Brain pericyte (primary cell): ENCODE results near the gene ZNF148.

ENCODE experiments used
- DNase-seq: peaks from one replicate; pipeline ENCODE4 v3.0.0-alpha.2; 2012; ENCODE audit warnings: low read depth, low spot score

The ZNF148 gene

DNA sequence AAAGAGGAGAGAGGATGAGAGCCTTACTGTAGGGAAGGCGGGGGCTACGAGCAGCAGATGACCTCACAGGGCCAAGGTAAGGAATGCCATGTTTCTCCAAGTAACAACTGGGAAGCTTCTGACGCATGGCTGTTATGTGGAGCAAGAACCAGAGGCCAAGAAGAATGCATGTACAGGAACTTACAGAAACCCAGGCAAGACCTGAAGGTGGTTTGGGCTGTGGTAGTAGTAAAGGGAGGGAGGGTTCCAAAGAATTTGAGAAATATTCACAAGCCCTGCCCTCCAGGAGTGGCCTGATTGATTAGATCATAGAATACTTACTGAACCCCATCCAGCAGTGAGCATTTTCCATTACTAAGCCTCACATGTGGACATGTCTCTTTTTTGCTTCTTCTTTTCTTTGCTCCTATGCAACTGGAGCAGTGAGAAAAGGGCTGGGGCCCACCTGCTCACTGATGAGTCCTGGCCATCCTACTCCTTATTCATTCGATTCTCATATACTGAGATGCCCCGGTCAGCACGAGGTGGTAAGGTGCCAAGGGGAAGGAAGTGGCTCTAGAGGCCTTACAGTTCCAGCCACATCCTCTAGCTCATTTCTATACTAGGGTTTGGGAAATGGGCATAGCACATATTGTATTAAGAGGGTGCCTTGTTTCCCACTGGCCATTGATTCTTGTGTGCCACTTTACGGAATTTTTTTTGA, 154.2 kb downstream of the ZNF148 start:
- DNase-seq = no peak

DNA sequence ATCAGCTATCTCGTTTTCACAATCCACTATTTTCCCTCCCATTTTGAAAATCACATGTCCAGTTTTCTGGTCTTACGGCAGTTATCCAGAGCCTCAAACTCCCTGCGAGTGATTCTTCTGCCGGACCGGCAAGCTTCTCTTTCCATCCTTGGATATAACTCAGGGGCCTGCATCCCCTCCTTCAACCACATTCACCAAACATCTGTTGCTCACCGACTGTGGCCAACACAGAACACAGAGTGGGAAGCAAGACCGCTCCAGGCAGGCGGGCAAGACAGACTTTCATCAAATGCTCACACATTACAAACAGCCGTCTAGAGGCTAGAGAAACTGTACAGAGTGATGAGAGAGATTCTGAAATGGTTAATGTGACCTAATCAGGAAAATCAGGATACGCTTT, 154.9 kb downstream of the ZNF148 start:
- no peak for DNase-seq

DNA sequence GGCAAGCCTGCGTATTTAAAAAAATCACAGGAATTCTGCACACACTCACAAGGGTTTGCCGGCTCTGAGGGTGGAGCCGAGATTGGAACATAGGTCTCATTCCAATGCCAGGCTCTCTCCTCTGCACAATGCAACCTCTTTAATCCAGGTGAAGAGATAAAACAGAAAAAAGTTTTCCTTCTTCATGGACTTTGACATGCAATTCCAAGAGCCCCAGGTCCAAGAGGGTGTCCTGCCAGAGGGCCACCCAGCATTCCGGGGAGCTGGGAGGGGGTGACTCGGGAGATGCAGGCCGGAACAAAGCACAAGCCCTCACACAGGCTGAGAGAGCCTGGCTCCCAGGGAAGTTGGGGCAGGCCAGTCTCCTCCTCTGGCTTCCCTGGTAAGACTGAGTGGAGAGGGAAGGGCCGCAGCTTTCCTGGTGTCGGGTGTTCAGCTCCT, 155.8 kb downstream of the ZNF148 start:
- no peak for DNase-seq

DNA sequence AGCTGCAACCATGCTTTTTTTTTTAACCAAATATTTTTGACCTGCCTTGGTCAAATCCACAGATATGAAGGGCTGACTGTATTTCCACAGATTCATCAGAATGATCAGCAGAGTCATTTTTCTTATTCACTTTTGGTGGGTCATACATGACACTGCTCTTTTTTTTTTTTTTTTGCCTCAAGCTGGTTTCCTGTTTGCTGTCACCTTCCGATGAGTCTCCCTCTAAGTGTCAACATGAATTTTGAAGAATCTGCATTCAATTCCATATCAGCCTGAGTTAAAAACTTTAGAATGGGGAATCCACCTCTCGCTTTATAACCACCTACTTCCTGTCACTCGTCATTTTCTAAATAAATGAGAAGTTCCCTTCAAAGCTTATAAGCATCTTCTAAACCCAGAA, 160.4 kb downstream of the ZNF148 start:
- DNase-seq = no peak

DNA sequence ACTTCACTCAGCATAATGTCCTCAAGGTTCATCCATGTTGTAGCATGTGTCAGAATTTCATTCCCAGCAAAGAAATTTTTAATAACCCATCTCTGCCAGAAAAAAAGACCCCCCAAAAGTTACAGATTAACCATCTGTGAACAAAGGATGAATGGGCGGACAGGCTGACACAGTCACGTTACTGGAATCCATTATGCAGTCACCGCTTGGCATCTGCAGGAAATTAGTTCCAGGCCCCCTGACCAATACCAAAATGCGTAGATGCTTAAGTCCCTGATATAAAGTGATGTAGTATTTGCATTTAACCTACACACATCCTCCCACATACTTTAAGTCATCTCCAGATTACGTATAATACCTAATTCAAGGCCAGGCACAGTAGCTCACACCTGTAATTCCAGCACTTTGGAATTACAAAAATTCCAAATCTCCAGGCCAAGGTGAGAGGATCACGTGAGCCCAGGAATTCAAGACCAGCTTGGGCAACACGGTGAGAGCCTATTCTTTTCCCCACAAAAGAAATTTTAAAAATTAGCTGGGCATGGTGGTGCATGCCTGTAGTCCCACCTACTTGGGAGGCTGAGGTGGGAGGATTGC, 161.1 kb downstream of the ZNF148 start:
- no peak for DNase-seq

DNA sequence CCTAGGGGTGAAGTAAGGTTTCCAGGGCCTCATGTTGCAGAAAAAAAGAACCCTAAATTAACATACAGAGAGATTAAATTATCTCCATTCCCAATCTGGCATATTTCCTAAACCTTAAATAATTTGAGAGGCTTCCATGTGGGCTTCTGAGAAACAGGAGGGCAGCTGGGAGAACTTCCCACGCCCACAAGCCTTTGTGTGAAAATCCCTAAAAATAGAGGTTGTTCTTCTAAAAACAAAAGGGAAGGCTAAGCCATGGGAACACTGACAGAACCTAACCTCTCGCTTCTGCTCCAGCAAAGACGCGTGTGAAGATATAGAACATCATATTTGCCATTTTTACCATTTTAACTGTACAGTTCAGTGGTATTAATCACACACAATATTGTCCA, 161.8 kb downstream of the ZNF148 start:
- DNase-seq = no peak

DNA sequence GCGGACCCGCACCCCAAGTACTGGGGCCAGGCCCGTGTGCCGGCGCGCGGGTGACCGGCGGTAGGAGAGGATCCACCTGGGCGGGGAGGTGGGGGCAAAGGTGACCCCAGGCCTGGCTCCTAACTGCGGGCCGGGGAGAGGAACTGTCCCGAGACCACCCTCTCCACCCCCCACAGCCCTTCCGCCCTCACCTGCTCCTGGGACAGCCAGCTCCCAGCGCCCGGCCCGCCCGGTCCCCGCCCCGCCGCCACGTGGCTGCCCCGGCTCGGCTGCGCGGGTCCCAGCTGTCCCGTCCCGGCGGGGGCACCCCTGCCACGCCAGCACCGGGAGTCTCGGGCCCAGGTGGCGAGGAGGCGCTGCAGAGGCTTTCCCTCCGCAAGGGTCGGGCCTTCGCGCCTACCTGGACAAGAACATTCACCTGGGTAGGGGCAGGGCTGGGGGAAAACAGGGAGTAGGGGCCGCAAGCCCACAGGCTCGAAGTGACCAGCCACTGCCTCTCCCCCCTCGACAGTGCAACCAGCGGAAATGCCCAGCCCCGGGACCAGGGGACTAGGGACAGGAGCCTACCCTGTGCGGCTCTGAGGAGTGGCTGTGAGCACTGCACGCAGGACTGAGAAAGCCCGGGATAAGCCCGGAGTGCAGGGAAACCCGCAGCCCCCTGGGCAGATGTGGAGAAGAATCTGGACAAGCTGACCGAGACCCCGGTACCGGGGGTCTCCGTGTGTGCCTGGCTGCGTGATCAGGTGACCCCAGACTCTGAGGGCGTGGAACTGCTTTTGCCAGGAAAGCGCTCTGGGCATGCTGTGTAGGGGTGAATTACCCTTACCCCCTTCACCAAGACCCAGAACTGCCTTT, 162.4 kb downstream of the ZNF148 start, which contains the start of gene SLC12A8:
Gene SLC12A8 (minus strand): TSS at position 240 of the 855 bp plus-strand sequence. CDS start 1,399 bp downstream, outside the sequence.
- DNase-seq = no peak

GRCh38 chr3:125212091-125212508, 163.0 kb downstream of the ZNF148 start:
- no peak for DNase-seq

DNA sequence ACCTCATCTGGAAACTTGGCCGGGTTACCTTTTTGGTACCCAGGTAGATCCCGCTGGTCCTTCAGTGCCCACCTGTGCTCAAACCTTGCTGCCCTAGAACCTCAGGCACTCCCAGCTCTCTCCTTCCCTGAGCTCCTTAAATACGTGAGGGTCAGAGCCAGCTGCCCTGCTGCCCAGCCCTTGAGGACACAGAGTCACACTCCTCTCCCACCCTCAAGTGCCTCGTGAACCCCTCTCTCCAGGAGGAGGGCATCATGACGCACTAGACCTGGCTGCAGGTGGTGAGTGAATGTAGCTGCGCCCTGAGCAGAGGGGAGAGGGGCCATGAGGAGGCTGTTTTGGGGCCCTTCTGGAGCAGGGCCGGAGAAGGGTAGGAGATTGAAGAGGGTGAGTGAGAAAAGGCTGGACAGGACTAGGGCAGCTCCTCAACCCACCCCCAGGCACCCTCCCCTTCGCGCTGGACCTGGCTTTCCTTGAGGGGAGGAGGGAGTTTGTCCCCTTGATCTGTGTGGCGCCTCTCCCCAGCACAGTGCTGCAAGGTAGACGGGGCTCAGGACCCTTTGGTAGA, 163.5 kb downstream of the ZNF148 start:
- DNase-seq = no peak

DNA sequence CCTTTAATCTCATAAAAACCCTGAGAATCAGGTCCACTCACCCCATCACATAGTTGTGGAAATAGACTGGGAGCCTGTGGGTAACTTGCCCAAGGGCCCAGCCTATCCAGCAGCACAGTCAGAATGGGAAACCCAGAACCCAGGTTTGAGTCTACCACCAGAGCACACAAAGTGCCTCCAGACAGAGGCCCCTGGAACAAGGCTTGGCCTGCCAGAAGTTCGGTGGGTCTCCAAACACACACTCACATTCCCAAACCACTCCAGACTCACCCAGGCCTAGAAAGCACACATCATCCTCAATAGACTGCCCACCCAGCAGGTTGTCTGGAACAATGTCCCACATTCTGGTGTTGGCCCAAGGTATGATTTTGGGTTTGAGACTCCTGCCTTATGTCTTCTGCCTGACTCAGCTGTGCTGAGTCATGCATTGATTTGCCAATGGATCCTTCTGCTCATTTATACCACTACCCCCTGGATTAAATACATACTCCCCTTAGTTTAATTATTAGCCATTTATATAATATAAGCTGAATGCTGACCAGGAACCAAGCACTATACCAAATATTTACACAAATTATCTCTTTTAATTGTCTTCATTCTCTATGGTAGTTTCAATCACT, 167.1 kb downstream of the ZNF148 start:
- no peak for DNase-seq

DNA sequence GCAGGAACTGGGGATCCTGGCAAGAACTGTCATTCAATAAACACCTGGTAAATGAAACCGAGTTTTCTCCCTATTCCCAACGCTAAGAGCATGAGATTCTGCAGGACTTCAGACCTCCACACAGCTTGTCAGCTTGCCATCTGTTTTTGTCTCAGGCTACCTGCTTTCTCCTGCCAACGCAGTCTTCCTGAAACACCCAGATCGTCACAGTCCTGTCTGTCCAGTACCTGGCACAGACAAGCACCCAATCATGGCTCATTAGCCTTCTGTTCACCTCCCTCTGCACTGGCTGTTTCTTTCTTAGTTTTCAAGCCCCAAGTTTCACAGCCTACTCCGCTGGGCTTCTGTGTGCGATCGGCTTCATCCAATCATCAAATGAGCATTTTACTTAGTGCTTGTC, 167.6 kb downstream of the ZNF148 start:
- no peak for DNase-seq

GRCh38 chr3:125206934-125207333, 168.2 kb downstream of the ZNF148 start:
- DNase-seq = no peak

DNA sequence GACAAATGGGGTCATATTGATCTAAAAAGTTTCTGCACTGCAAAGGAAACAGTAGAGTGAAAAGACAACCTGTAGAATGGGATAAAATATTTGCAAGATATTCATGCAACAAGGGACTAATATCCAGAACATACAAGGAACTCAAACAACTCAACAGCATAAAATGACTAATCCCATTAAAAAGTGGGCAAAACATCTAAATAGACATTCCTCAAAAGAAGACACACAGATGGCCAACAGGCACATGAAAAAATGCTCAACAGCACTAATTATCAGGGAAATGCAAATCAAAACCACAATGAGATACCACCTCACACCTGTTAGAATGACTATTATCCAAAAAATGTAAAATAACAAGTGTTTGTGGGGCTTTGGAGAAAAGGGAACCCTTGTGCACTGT, 171.4 kb downstream of the ZNF148 start:
- DNase-seq = no peak

GRCh38 chr3:125202197-125202596, 172.9 kb downstream of the ZNF148 start:
- no peak for DNase-seq

DNA sequence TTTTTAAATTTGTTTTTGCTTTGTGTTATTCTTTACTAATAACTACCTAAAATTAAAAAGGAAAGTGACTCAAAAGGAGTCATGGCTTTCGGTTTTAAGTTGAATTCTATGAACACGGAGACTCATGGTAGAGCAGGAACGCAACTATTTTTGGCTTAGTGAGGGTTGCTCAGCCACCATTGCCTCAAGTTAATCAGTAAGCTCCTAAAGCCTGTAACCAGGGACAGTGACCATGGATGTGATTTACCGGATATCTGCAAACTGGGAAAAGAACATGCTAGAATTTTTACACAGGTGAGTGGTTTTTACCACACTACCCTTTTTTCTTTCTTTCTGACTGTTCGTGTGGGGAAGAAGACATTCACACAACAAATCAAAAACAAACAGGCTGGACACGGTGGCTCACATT, 174.4 kb downstream of the ZNF148 start:
- no peak for DNase-seq

- DNase-seq = peak; percentile 70
These were observed 180.1 kb downstream of the ZNF148 start for GRCh38 chr3:125194849-125195601.

GRCh38 chr3:125194061-125194848, 180.9 kb downstream of the ZNF148 start:
- DNase-seq = no peak

GRCh38 chr3:125192190-125193035, 182.7 kb downstream of the ZNF148 start:
- DNase-seq = no peak

DNA sequence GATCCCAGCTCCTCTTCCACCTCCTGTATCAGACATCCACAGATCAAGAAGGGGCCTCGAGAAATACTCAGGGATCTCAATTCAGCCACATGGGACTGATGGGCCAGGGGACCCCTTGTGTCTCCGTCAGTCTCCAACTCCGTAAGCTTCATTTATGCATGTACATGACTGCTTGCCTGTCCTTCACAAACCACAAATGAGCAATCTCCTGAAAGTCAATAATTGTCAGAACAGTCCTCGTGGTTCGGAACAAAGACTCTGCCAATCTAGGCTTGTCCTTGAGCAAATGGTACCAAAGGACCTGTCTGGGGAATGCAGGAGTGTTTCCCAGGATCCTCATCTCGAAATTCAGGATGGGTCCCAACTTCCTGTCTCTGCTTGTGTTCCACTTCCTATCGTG, 183.4 kb downstream of the ZNF148 start:
- no peak for DNase-seq
